CD4-positive, alpha-beta T cell (primary cell): ENCODE results near the gene TMEM203. TPM values are rescaled to one million over a fixed set of nuclear protein-coding genes. Genes with fewer than 3 reads are reported as not detected.

ENCODE experiments used
- ATAC-seq: fragments of 200-7000 bp; cut with Tn5 transposase; one replicate; pipeline ENCODE4 v1.10.0; 2022; ENCODE audit warnings: mild to moderate bottlenecking; ENCODE audit not compliant: poor library complexity
- CTCF ChIA-PET: fragments of 350-600 bp; sonication (Branson Sonifier 250); formaldehyde crosslinking; loops from one replicate; lab custom pipeline; 2021; ENCODE audit warnings: antibody characterized with exemption, inconsistent platforms; lab: Charles Lee
- POLR2A ChIA-PET: fragments of 350-600 bp; sonication (Branson Sonifier 250); formaldehyde crosslinking; loops from one replicate; lab custom pipeline; 2021; ENCODE audit warnings: antibody characterized with exemption, inconsistent platforms; lab: Charles Lee
- DNase-seq, 14 experiments: peaks; one replicate each; pipeline ENCODE4 v3.0.0-alpha.2; 2013 to 2020; ENCODE audit warnings: mixed read lengths in 2 of 14
- H3K27ac ChIP-seq, 2 donors: one replicate each; pipeline versions ENCODE4 v1.5.1 to v1.7.0; 2013; ENCODE audit warnings: low read length in 2 of 2, low read depth in 1 of 2, mild to moderate bottlenecking in 1 of 2
- H3K27me3 ChIP-seq, 2 experiments: 1 replicate in 1 of 2; 2 replicates in 1 of 2; pipeline versions ENCODE4 v1.6.1 to v1.7.0; 2013; ENCODE audit warnings: low read length in 2 of 2, control low read depth in 1 of 2, mild to moderate bottlenecking in 1 of 2, moderate library complexity in 1 of 2; ENCODE audit not compliant: insufficient read depth in 2 of 2, control insufficient read depth in 1 of 2
- H3K36me3 ChIP-seq: one replicate; pipeline ENCODE4 v1.6.1; 2013; ENCODE audit warnings: low read length, control low read depth; ENCODE audit not compliant: insufficient read depth
- H3K4me1 ChIP-seq: one replicate; pipeline ENCODE4 v1.6.1; 2013; ENCODE audit warnings: low read length, control low read depth; ENCODE audit not compliant: insufficient read depth
- H3K4me3 ChIP-seq: one replicate; pipeline ENCODE4 v1.5.1; 2013; ENCODE audit warnings: mild to moderate bottlenecking, low read length, moderate library complexity
- H3K9me3 ChIP-seq, 2 experiments: 1 replicate in 1 of 2; 2 replicates in 1 of 2; pipeline versions ENCODE4 v1.6.1 to v1.7.0; 2013; ENCODE audit warnings: low read length in 2 of 2, mild to moderate bottlenecking in 2 of 2, control low read depth in 1 of 2, moderate library complexity in 1 of 2; ENCODE audit not compliant: control insufficient read depth in 1 of 2, insufficient read depth in 1 of 2
- H3K27ac Mint-ChIP-seq: one replicate; pipeline ENCODE4 v1.8.0; 2020; ENCODE audit warnings: mixed read lengths
- H3K27me3 Mint-ChIP-seq: one replicate; pipeline ENCODE4 v1.8.0; 2021; ENCODE audit warnings: mixed read lengths
- H3K36me3 Mint-ChIP-seq: one replicate; pipeline ENCODE4 v1.8.0; 2021; ENCODE audit warnings: low read depth, mixed read lengths
- H3K4me1 Mint-ChIP-seq: one replicate; pipeline ENCODE4 v1.8.0; 2021; ENCODE audit warnings: low read depth, mixed read lengths
- H3K4me3 Mint-ChIP-seq: one replicate; pipeline ENCODE4 v1.8.0; 2020; ENCODE audit warnings: mild to moderate bottlenecking, mixed read lengths
- H3K9me3 Mint-ChIP-seq: one replicate; pipeline ENCODE4 v1.8.0; 2020; ENCODE audit warnings: mixed read lengths
- CTCF ChIP-seq: fragments of 200-600 bp; IDR thresholded peaks from one replicate; pipeline ENCODE4 v1.8.0; 2022; ENCODE audit warnings: antibody characterized with exemption, mild to moderate bottlenecking
- intact Hi-C, 2 experiments: fragments of 100-400 bp; cut with DNase I in 1 of 2; cut with micrococcal nuclease in 1 of 2; formaldehyde crosslinking; loops; one replicate each; pipeline versions ENCODE4 v1.15.1 to v1.9.0; 2023 to 2025; cut with DNase I, micrococcal nuclease
- total RNA-seq, 174 experiments: library from RNA in 2 of 174; stranded (reverse) in 2 of 174; gene quantifications; one replicate each; pipeline ENCODE4 v1.2.3 and lab custom pipeline; 2021 to 2026

The TMEM203 gene
- total RNA-seq, 2 experiments from 2014 or later: 18.2 to 18.7 TPM

DNA sequence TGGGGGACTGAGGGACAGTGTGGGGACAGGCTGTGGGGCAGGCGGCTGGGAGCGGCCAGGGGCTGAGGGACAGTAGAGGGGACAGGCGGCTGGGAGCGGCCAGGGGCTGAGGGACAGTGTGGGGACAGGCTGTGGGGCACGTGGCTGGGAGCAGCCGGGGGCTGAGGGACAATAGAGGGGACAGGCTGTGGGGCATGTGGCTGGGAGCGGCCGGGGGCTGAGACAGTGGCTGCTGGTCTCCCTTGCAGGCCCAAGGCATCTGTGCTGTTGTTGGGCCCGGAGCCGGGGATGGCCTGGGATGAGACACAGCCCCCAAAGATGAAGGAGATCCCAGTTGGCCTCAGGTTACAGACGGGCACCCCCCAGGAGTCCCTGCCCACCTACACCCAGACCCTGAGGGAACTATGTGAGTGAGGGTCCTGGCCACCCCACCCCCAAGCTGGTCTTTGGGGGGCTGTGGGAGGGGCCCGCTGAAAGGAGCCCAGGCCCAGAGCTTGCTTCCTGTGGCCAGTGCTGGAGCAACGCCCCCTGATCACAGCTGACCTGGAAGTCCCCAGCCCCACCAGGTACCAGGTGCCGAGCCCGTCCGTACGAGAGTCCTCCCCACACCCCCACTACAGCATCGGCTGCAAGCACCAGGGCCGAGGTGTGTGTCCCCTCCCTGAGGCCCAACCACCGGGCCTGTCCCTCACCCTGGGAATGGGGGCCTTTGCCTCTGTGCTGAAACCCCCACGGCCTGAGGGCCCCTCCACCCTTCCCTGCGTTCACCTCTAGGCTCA, 46.2 kb upstream of the TMEM203 start:
- H3K9me3 Mint-ChIP-seq: no peaks in the 10 kb centered on the region
- no peak overlapping the region for H3K27ac Mint-ChIP-seq
- peak in 1 of 14 experiments; percentile 7 for DNase-seq
- peak overlapping the region; percentile 30 for H3K4me3 Mint-ChIP-seq
- H3K4me1 ChIP-seq: peaks cover 21% of the 10 kb centered on the region
- peaks cover 4% of the 10 kb centered on the region for H3K36me3 ChIP-seq
- H3K27ac ChIP-seq: no peak overlapping the region
- peaks cover 2% of the 10 kb centered on the region for H3K36me3 Mint-ChIP-seq
- no peak for TF ChIP-seq CTCF
- H3K9me3 ChIP-seq: no peaks in the 10 kb centered on the region
- ChIA-PET CTCF (no interaction called here), POLR2A (interaction anchor here (0.8 to 3.8 kb wide), 2 partner anchors 9 to 11 kb away, joined by 3 to 27 read pairs; partner anchors contain the start of gene TUBB4B)
- H3K4me1 Mint-ChIP-seq: peaks cover 16% of the 10 kb centered on the region
- intact Hi-C loops: no loop called here
- H3K27me3 Mint-ChIP-seq: no peaks in the 10 kb centered on the region
- H3K27me3 ChIP-seq: no peaks in the 10 kb centered on the region
- no peak overlapping the region for H3K4me3 ChIP-seq
- no peak for ATAC-seq

- ChIA-PET CTCF (no interaction called here), POLR2A (interaction anchor here (0.8 kb wide), 1 partner anchor 10 kb away, joined by 3 read pairs; the partner anchor contains the start of gene TUBB4B)
- Histone ChIP-seq H3K9me3 (no peaks in the 10 kb centered on the region), H3K36me3 (no peaks in the 10 kb centered on the region), H3K4me3 (no peak within 1 kb of the TSS), H3K27me3 (no peaks in the 10 kb centered on the region), H3K27ac (no peak within 1 kb of the TSS), H3K4me1 (peaks cover 16% of the 10 kb centered on the region)
- DNase-seq: no peak
- H3K9me3 Mint-ChIP-seq: no peaks in the 10 kb centered on the region
- H3K4me1 Mint-ChIP-seq: peaks cover 10% of the 10 kb centered on the region
- intact Hi-C loops: no loop called here
- no peak within 1 kb of the TSS for H3K27ac Mint-ChIP-seq
- TF ChIP-seq CTCF: no peak
- ATAC-seq: no peak
- no peaks in the 10 kb centered on the region for H3K27me3 Mint-ChIP-seq
- H3K36me3 Mint-ChIP-seq: no peaks in the 10 kb centered on the region
- peak within 1 kb of the TSS; percentile 68 for H3K4me3 Mint-ChIP-seq
Measured at GRCh38 chr9:137251194-137251461, 45.7 kb upstream of the TMEM203 start, which contains the start of gene STPG3. Gene STPG3, plus strand, starts transcription at chr9:137251286. Its CDS starts 1 bp downstream, at chr9:137251287.

- TF ChIP-seq CTCF: no peak
- no peak overlapping the region for H3K4me3 Mint-ChIP-seq
- Histone ChIP-seq H3K27ac (no peak overlapping the region), H3K4me1 (peaks cover 10% of the 10 kb centered on the region), H3K27me3 (no peaks in the 10 kb centered on the region), H3K9me3 (no peaks in the 10 kb centered on the region), H3K4me3 (no peak overlapping the region), H3K36me3 (no peaks in the 10 kb centered on the region)
- DNase-seq (peak in 2 of 14 experiments; percentile 4 to 23), ATAC-seq (no peak)
- H3K27ac Mint-ChIP-seq: no peak overlapping the region
- no peaks in the 10 kb centered on the region for H3K36me3 Mint-ChIP-seq
- peaks cover 4% of the 10 kb centered on the region for H3K4me1 Mint-ChIP-seq
- ChIA-PET POLR2A (interaction anchor here (0.8 kb wide), 1 partner anchor 10 kb away, joined by 3 read pairs; the partner anchor contains the start of gene TUBB4B), CTCF (interaction anchor here (1.0 kb wide), 1 partner anchor 14 kb away, joined by 3 read pairs; no protein-coding TSS in a partner anchor)
- H3K27me3 Mint-ChIP-seq: no peaks in the 10 kb centered on the region
- intact Hi-C loops: no loop called here
- H3K9me3 Mint-ChIP-seq: no peaks in the 10 kb centered on the region
Measured at GRCh38 chr9:137250329-137251193, 45.1 kb upstream of the TMEM203 start.
